Erythroblast (primary cell): ENCODE measurements around the gene AP5Z1.

Experiments
- GATA1 ChIP-seq: IDR thresholded peaks from 2 replicates; pipeline ENCODE4 v1.6.1; 2011; ENCODE audit warnings: low read depth, mild to moderate bottlenecking, control low read depth, low read length, moderate library complexity
- POLR2A ChIP-seq: IDR thresholded peaks from 2 replicates; pipeline ENCODE4 v1.6.1; 2011; ENCODE audit warnings: mild to moderate bottlenecking, low read length

DNA sequence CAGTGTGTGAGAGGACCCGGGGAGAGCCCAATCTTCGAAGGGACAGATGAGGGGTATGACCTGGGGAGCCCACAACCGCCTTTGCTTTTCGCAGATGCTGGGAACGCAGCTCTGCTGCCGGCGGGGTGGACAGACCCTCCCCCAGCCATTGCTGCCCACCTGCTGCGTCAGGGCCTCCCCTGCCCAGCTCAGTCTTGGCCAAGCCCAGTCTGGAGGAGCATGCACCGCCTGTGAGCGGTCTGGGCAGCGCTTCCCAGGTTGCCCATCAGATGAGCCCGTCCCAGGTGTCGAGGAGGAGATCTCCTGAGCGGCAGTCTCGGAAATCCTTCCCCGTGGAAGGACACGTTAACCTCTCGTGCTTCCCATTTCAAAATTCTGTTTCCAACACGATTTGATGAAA, 17.3 kb upstream of the AP5Z1 start:
- TF ChIP-seq POLR2A (no peak), GATA1 (no peak)
